Suprapubic skin (tissue), 3 donors: Measurements from ENCODE around the gene RNF227.

ENCODE experiments used
- EP300 ChIP-seq: sonication (generic); formaldehyde crosslinking; IDR thresholded peaks from one replicate; pipeline ENCODE4 v1.6.1; 2017; ENCODE audit warnings: antibody characterized with exemption
- TF ChIP-seq, protein P1 (sequence below), 2 donors: fragments of 200-600 bp in 1 of 2; fragments of 450-650 bp in 1 of 2; sonication (generic) in 1 of 2; IDR thresholded peaks; one replicate each; pipeline ENCODE4 v1.5.1; 2016 to 2019; ENCODE audit warnings: antibody characterized with exemption in 2 of 2, mild to moderate bottlenecking in 1 of 2, moderate library complexity in 1 of 2

DNA sequence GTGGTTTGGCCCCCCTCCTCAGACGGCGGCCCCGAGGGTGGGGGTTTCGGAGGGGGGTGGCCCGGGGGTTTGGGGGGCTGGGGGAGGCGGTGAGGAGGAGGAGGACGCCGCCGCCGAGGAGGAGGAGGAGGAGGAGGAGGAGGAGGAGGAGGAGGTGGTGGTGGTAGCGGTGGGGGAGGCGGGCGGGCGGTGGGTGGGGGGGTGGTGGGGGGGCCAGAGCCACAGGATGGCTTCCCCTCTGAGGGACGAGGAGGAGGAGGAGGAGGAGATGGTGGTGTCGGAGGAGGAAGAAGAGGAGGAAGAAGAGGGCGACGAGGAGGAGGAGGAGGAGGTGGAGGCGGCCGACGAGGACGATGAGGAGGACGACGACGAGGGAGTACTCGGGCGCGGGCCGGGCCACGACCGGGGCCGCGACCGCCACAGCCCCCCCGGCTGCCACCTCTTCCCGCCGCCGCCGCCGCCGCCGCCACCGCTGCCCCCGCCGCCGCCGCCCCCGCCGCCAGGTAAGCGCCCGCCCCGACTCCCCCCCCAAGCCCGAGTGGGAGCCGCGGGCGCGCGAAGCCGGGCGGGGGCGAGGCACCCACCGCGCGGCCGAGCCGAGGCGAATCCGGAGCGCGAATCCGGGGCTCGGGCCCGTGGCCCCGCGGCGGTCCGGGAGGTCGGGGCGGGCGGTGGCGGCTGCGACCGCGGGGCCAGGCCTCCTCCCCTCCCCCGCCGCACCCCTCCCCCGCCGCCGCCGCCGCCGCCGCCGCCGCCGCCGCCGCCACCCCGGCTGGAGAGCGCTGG is 31.3 kb downstream of the RNF227 start:
- TF ChIP-seq, protein P1, sequence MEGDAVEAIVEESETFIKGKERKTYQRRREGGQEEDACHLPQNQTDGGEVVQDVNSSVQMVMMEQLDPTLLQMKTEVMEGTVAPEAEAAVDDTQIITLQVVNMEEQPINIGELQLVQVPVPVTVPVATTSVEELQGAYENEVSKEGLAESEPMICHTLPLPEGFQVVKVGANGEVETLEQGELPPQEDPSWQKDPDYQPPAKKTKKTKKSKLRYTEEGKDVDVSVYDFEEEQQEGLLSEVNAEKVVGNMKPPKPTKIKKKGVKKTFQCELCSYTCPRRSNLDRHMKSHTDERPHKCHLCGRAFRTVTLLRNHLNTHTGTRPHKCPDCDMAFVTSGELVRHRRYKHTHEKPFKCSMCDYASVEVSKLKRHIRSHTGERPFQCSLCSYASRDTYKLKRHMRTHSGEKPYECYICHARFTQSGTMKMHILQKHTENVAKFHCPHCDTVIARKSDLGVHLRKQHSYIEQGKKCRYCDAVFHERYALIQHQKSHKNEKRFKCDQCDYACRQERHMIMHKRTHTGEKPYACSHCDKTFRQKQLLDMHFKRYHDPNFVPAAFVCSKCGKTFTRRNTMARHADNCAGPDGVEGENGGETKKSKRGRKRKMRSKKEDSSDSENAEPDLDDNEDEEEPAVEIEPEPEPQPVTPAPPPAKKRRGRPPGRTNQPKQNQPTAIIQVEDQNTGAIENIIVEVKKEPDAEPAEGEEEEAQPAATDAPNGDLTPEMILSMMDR (IDR thresholded peaks at IDR 0.05), result no peak
- TF ChIP-seq EP300, result no peak
